IMR-90 (cell line): ENCODE measurements around the gene STIL.
"Not testable (repeated sequence)": the region's sequence is repeated elsewhere in the genome, so short reads cannot be mapped to it uniquely, and the experiment has no call there.

Experiments
- POLR2A ChIP-seq: IDR thresholded peaks from 2 replicates; pipeline ENCODE4 v1.6.1; 2012; ENCODE audit warnings: mild to moderate bottlenecking, low read depth, low read length
- TF ChIP-seq, protein P1 (sequence below): conservative IDR thresholded peaks from 2 replicates; pipeline ENCODE4 v1.5.1; 2012; ENCODE audit warnings: mild to moderate bottlenecking, low read depth, low read length, improper control_type of control experiment

DNA sequence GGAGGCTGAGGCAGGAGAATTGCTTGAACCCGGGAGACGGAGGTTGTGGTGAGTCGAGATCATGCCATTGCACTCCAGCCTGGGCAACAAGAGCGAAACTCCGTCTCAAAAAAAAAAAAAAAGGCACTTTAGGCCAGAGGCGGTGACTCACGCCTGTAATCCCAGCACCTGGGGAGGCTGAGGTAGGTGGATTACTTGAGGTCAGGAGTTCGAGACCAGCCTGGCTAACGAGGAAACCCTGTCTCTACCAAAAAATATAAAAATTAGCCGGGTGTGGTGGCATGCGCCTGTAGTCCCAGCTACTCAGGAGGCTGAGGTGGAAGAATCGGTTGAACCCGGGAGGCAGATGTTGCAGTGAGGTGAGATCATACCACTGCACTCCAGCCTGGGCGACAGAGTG lies 6.0 kb upstream of the STIL start:
- TF ChIP-seq, protein P1, sequence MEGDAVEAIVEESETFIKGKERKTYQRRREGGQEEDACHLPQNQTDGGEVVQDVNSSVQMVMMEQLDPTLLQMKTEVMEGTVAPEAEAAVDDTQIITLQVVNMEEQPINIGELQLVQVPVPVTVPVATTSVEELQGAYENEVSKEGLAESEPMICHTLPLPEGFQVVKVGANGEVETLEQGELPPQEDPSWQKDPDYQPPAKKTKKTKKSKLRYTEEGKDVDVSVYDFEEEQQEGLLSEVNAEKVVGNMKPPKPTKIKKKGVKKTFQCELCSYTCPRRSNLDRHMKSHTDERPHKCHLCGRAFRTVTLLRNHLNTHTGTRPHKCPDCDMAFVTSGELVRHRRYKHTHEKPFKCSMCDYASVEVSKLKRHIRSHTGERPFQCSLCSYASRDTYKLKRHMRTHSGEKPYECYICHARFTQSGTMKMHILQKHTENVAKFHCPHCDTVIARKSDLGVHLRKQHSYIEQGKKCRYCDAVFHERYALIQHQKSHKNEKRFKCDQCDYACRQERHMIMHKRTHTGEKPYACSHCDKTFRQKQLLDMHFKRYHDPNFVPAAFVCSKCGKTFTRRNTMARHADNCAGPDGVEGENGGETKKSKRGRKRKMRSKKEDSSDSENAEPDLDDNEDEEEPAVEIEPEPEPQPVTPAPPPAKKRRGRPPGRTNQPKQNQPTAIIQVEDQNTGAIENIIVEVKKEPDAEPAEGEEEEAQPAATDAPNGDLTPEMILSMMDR = not testable (repeated sequence)
- TF ChIP-seq POLR2A = not testable (repeated sequence)
